Activated CD4-positive, alpha-beta T cell treated with anti-CD3 and anti-CD28 coated beads, Interleukin-2, amount 10 ng/mL, durations not matched to agents 7 days and 5 days (primary cell): ENCODE results near the gene CASK. TPM values are rescaled to one million over a fixed set of nuclear protein-coding genes. Genes with fewer than 3 reads are reported as not detected.
A peak's percentile ranks its signal among the peaks of the same experiment; 100 is the strongest.

ENCODE experiments used
- CTCF ChIA-PET: fragments of 350-600 bp; sonication (Branson Sonifier 250); formaldehyde crosslinking; loops from one replicate; lab custom pipeline; 2021; ENCODE audit warnings: antibody characterized with exemption; lab: Charles Lee
- POLR2A ChIA-PET: fragments of 350-600 bp; sonication (Branson Sonifier 250); formaldehyde crosslinking; loops from one replicate; lab custom pipeline; 2021; ENCODE audit warnings: antibody characterized with exemption; lab: Charles Lee
- DNase-seq: peaks from one replicate; pipeline ENCODE4 v3.0.0-alpha.2; 2020
- H3K27ac Mint-ChIP-seq: one replicate; pipeline ENCODE4 v1.8.0; 2021; ENCODE audit warnings: mild to moderate bottlenecking, moderate library complexity, mixed read lengths
- H3K27me3 Mint-ChIP-seq: one replicate; pipeline ENCODE4 v1.8.0; 2021; ENCODE audit warnings: mixed read lengths
- H3K36me3 Mint-ChIP-seq: one replicate; pipeline ENCODE4 v1.8.0; 2021; ENCODE audit warnings: low read depth, mixed read lengths
- H3K4me1 Mint-ChIP-seq: one replicate; pipeline ENCODE4 v1.8.0; 2021; ENCODE audit warnings: mixed read lengths
- H3K4me3 Mint-ChIP-seq: one replicate; pipeline ENCODE4 v1.8.0; 2021; ENCODE audit warnings: mild to moderate bottlenecking, moderate library complexity, mixed read lengths
- H3K9me3 Mint-ChIP-seq: one replicate; pipeline ENCODE4 v1.8.0; 2021; ENCODE audit warnings: mixed read lengths
- total RNA-seq, 2 experiments: library from RNA; stranded (reverse); gene quantifications; one replicate each; pipeline ENCODE4 v1.2.3, GENCODE V29; 2021

CASK gene
- total RNA-seq, 2 experiments from 2014 or later = 30.8 to 32.4 TPM

DNA sequence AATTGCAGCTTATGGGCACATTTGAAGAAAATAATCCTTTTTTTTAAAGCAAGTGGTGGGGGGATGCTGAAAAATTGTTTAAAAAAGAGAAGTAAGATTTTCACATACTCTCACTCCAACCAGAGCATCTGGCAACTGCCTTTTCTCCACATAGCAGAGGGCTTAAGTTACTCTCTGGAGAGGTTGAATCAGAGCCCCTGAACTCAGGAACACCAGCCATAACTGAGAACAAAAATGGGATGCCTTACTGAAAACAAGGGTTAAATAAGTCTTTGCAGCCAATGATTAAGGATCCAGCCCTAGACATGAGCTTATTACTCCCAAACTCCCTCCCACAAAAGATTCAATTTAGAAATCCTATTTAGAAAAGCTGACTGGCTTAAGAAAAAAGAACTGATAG is 27.5 kb downstream of the CASK start:
- H3K4me1 Mint-ChIP-seq = no peaks in the 10 kb centered on the region
- no peaks in the 10 kb centered on the region for H3K27me3 Mint-ChIP-seq
- no peak overlapping the region for H3K27ac Mint-ChIP-seq
- ChIA-PET POLR2A (no interaction called here), CTCF (interaction anchor here (1.2 kb wide), 1 partner anchor 23 kb away, joined by 3 read pairs; no protein-coding TSS in a partner anchor)
- H3K9me3 Mint-ChIP-seq = peaks cover 18% of the 10 kb centered on the region
- peaks cover 31% of the 10 kb centered on the region for H3K36me3 Mint-ChIP-seq
- DNase-seq = no peak
- no peak overlapping the region for H3K4me3 Mint-ChIP-seq

DNA sequence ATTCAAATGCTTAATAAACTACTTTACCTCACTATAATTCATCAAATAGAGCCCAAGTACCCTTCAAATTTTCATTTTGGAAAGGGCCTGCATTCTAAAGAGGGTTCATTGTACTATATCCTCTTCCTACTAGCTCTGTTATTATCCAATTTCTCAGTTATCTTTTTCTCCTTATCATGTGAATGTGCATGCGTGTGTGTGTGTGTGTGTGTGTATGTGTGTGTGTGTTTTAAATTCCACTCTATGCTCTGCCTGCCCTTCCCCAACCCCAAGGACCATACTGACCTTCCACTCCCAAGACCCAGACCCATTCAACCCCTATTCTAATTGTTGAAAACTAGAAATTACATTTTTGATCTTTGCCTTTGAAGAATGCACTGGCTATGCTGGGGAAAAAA is 33.3 kb downstream of the CASK start:
- CTCF ChIA-PET = interaction anchor here (0.6 kb wide), 1 partner anchor 9 kb away, joined by 4 read pairs; no protein-coding TSS in a partner anchor

DNA sequence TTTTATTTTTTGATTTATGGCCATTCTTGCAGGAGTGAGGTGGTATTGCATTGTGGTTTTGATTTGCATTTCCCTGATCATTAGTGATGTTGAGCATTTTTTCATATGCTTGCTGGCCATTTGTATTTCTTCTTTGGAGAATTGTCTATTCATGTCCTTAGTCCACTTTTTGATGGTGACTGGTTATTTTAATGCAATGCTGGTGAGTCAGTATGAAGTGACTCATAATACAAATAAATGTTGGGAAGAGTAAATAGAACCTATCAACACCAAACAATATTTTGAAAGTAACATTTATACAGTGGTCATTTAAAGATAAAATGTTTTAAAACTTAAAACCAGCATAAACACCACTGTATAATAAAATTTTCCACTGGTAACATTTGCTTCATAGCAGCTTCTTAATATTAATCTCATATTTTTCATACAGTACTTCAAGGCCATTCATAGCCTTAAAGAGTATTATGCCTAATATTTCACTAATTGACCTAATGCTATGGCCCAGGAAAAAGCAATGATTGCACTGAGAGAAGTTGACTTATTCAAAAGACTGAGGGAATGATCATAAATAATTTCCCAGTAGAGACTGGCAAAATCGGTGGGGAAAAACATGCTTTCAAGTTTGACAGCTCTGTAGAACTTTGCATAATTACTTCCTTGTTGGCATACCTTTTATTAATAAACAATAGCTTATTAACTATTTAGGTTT is 33.9 kb downstream of the CASK start:
- Mint-ChIP-seq H3K36me3 (peaks cover 28% of the 10 kb centered on the region), H3K9me3 (peaks cover 4% of the 10 kb centered on the region), H3K27ac (no peak overlapping the region), H3K4me1 (no peaks in the 10 kb centered on the region), H3K4me3 (no peak overlapping the region), H3K27me3 (no peaks in the 10 kb centered on the region)
- ChIA-PET CTCF (no interaction called here), POLR2A (no interaction called here)
- no peak for DNase-seq

More for the DNA sequence above, 33.3 kb downstream of the CASK start:
- no peak for DNase-seq
- H3K4me1 Mint-ChIP-seq = no peaks in the 10 kb centered on the region
- H3K36me3 Mint-ChIP-seq = peaks cover 32% of the 10 kb centered on the region
- no peak overlapping the region for H3K4me3 Mint-ChIP-seq
- no peak overlapping the region for H3K27ac Mint-ChIP-seq
- H3K27me3 Mint-ChIP-seq = no peaks in the 10 kb centered on the region
- H3K9me3 Mint-ChIP-seq = peaks cover 4% of the 10 kb centered on the region
- POLR2A ChIA-PET = no interaction called here

DNA sequence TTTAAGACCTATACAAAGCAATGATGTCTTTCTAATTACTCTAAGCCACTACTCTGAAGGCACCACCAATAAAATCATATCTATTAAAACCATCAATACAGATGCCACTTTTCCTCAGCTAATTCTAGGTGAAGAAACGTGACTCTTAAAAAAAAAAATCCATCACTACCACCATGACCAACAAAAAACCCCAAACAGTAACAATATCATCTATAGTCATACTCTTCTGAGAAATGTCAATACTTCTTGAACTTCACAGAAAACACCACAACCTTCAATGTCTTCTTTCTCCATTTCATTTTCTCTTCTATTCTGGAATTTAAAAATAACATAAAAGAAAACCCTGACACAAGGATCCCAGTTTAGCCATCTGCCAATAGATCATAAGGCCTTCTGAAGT is 35.7 kb downstream of the CASK start:
- DNase-seq = no peak
- POLR2A ChIA-PET = no interaction called here
- Mint-ChIP-seq H3K27me3 (no peaks in the 10 kb centered on the region), H3K9me3 (peaks cover under 1% of the 10 kb centered on the region), H3K27ac (no peak overlapping the region), H3K36me3 (peaks cover 19% of the 10 kb centered on the region), H3K4me1 (peaks cover 10% of the 10 kb centered on the region), H3K4me3 (no peak overlapping the region)
- CTCF ChIA-PET = no interaction called here

DNA sequence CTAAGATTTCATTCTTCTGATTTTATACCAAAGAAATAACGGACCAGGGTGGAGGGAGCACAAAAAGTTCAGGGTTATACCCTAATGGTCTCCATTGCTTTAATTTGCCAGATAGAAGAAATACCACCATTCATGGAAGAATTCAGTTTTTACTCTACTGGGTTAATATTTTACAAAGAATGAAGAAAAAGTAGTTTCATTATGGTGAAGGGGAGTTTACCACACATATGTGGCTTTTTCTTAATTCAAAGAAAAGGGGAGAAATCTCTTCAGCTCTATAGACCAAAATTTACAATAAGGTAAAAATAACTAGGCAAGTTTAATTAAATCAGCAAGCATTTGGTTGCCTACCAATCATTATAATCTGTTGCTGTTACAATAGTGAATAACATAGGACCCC is 37.6 kb downstream of the CASK start:
- no peak for DNase-seq
- H3K4me1 Mint-ChIP-seq = peaks cover 10% of the 10 kb centered on the region
- no peaks in the 10 kb centered on the region for H3K27me3 Mint-ChIP-seq

DNA sequence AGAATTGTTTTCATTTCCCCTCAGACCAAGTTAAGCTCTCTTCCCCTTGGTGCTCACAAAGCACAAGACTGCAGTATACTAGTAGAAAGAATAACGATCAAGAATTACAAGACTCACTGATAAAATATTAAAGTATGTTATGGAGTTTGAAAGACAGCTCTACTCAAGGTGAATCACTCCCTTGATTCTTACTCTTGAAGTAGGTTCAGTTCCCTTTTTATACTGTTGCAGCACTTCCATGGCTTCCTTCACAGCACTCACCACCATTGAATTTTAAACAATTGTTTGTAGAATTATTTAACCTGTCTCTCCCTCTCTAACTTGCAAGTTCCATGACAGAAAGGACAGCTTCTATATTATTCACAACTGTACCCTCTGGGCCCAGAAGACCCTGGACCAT is 42.2 kb downstream of the CASK start:
- H3K27me3 Mint-ChIP-seq = no peaks in the 10 kb centered on the region
- H3K9me3 Mint-ChIP-seq = no peaks in the 10 kb centered on the region
- DNase-seq = no peak
- no peak overlapping the region for H3K27ac Mint-ChIP-seq
- H3K4me3 Mint-ChIP-seq = no peak overlapping the region
- ChIA-PET CTCF (interaction anchor here (0.6 kb wide), 1 partner anchor 9 kb away, joined by 4 read pairs; no protein-coding TSS in a partner anchor), POLR2A (no interaction called here)
- H3K36me3 Mint-ChIP-seq = peaks cover 1% of the 10 kb centered on the region
- peaks cover 10% of the 10 kb centered on the region for H3K4me1 Mint-ChIP-seq

More for the DNA sequence above, 37.6 kb downstream of the CASK start:
- H3K4me3 Mint-ChIP-seq = no peak overlapping the region
- H3K9me3 Mint-ChIP-seq = no peaks in the 10 kb centered on the region
- CTCF ChIA-PET = interaction anchor here (0.7 kb wide), 1 partner anchor 170 kb away, joined by 3 read pairs; no protein-coding TSS in a partner anchor
- peaks cover 18% of the 10 kb centered on the region for H3K36me3 Mint-ChIP-seq
- H3K27ac Mint-ChIP-seq = no peak overlapping the region
- POLR2A ChIA-PET = no interaction called here

DNA sequence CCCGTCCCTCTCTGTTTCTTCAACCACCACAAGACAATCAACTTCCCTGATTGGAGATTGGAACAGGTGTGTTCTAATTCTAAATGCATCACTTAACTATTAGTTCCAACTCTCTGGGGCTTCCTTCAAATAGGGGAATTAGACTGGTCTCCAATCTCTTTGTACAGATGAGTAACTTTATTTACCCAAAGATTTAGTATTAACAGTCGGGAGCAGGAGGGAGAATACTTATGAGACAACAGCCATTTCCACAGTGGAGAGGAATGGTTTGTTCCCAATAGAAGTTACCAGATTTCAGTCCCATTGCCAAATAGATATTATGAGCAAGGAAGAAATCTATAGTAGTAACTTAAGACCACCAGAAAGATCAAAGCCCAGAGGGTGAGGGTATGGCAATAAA is 46.2 kb downstream of the CASK start:
- ChIA-PET CTCF (no interaction called here), POLR2A (no interaction called here)
- Mint-ChIP-seq H3K36me3 (peaks cover 4% of the 10 kb centered on the region), H3K9me3 (peaks cover 4% of the 10 kb centered on the region), H3K4me1 (peaks cover 3% of the 10 kb centered on the region), H3K27me3 (no peaks in the 10 kb centered on the region), H3K27ac (no peak overlapping the region), H3K4me3 (no peak overlapping the region)
- no peak for DNase-seq

DNA sequence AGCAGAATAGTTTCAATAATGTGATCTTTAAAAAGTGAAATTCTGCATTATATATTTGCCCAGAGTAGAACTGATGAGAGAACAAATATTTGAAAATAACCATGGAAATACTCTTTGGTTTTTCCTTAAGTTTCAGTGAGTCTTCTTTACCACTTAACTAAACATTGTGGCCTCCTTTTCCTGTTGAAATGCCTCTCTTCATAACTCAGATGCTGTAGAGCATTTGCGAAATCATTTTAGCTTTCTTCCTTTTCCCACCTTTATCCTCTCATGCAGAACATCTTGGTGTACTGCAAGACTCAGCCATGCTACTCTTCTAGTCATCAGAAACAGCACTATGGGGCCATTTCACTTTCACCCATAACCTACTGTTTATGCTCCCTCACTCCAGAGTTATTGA is 48.2 kb downstream of the CASK start:
- Mint-ChIP-seq H3K27ac (no peak overlapping the region), H3K9me3 (peaks cover 4% of the 10 kb centered on the region), H3K4me1 (peaks cover 3% of the 10 kb centered on the region), H3K27me3 (no peaks in the 10 kb centered on the region), H3K36me3 (peaks cover 4% of the 10 kb centered on the region), H3K4me3 (no peak overlapping the region)
- ChIA-PET POLR2A (no interaction called here), CTCF (interaction anchor here (1.5 kb wide), 1 partner anchor 9 kb away, joined by 7 read pairs; no protein-coding TSS in a partner anchor)
- DNase-seq = no peak

DNA sequence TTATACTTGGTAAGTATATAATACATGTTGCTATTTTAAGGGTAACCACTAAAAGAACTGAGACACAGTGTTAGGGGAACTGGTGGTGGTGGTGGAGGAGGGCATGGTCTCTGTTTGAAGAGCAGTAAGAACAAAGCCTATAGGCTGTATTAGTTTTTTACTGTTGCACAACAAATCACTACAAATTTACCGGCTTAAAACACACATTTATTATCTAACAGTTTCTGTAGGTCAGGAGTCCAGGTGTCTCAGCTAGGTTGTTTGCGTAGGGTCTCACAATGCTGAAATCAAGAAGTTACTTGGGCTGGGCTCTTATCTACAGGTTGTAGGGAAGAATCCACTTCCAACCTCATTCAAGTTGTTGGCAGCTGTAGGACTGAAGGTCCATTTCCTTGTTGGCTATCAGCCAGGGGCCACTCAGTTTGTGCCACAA is 52.6 kb downstream of the CASK start:
- Mint-ChIP-seq H3K4me3 (no peak overlapping the region), H3K36me3 (peaks cover 4% of the 10 kb centered on the region), H3K27me3 (no peaks in the 10 kb centered on the region), H3K27ac (no peak overlapping the region), H3K9me3 (peaks cover 4% of the 10 kb centered on the region), H3K4me1 (peaks cover 9% of the 10 kb centered on the region)
- CTCF ChIA-PET = no interaction called here
- POLR2A ChIA-PET = no interaction called here
- DNase-seq = no peak

DNA sequence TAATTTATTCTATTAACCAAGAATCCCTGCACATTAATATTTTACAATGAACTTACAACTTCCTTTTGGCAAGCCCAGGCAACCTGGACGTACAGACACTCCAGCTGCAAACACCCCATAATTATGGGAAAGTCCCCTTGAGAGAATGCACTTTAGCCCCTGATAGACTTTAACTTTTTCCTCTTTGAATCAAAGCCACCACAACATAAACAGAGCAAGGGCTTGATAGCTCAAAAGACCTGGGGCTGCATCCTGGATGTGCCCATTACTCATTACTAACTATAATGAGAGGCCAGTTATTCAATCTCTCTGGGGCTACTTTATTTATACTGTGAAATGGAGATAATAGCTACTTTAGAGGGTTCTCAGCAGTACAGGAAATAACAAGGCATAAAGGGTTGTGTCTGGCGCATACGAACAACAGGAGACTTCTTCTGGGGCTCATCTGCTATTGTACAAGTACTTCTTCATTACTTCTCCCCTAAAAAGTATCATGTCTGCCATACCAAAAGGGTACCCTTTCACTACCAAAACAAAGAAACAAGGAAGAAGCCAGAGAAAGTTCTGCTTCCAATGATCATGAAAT is 54.9 kb downstream of the CASK start:
- CTCF ChIA-PET = no interaction called here
- no peak overlapping the region for H3K4me3 Mint-ChIP-seq
- no peak for DNase-seq
- H3K36me3 Mint-ChIP-seq = no peaks in the 10 kb centered on the region
- POLR2A ChIA-PET = no interaction called here
- no peaks in the 10 kb centered on the region for H3K27me3 Mint-ChIP-seq
- H3K27ac Mint-ChIP-seq = peak overlapping the region; percentile 19
- no peaks in the 10 kb centered on the region for H3K9me3 Mint-ChIP-seq
- peaks cover 15% of the 10 kb centered on the region for H3K4me1 Mint-ChIP-seq

DNA sequence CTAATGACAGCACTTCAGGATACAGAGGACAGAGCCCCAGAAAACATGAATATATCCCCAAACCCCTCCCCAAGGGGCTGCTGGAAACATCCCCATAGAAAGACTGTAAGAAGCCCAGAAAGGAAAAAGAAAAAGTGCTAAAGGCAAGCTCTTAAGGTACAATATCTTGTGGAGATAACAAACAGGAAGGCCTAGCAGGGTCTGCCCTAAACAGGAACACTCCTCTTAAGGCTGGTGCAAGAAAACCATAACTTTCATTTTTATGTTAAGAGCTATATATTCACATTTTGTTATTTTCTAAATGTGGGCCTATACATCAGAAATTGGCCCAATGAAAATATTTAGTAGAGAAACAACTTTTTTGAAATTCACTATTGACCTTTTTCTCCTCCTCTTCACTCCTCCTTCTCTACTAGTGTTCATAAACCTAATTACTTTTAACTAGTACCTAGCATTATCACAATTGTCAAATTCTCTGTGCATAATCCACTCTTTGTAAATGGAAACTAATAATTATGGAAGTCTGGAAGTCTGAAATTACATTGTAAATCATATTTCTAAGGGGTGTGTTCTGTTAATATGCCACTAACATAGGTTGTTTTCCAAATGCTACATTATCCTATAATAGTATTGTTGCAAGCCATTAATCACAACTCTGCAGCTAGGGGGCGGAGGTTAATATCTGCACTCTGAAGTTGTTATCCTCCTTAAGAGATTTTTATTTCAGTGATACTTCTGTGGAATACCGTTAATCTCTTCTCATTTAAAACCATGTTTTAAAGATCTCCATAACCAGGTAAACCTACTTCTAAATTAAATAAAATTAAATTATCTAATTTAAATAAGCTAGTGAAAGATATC is 59.8 kb downstream of the CASK start:
- ChIA-PET CTCF (interaction anchor here (1.3 kb wide), 1 partner anchor 75 kb away, joined by 3 read pairs; no protein-coding TSS in a partner anchor), POLR2A (no interaction called here)
- Mint-ChIP-seq H3K4me3 (no peak overlapping the region), H3K27me3 (no peaks in the 10 kb centered on the region), H3K4me1 (peaks cover 22% of the 10 kb centered on the region), H3K36me3 (peaks cover 4% of the 10 kb centered on the region), H3K9me3 (no peaks in the 10 kb centered on the region), H3K27ac (peak overlapping the region; percentile 73)
- no peak for DNase-seq

DNA sequence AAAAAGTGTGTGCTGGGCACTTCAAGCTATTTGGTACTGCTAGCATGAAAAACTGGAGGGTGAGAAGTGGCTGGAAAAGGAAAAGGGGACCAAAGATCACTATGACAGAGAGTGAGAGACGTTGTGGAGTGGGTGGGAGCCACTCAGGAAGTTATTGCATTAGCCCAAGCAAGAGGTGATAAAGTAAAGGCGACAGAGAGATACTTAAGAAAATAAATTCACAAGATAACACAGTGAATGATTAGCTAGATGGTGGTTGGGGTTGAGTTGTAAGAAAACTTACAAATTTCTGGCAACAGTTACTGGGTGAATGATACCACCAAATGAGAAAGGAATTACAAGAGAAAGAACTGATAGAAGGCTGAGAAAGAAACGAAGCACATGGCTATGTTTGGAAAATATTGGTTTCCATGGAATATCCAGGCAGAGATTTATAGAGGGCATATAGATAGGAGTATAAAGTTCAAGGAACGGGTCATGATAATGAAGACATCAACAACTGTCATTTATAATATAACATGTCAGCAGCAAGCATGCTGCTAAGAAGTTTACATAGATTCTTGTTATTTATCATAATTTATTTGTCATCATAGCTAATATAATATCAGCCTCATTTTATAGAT is 60.7 kb downstream of the CASK start:
- H3K27ac Mint-ChIP-seq = peak overlapping the region; percentile 57
- no peaks in the 10 kb centered on the region for H3K27me3 Mint-ChIP-seq
- ChIA-PET POLR2A (no interaction called here), CTCF (interaction anchor here (0.6 to 1.3 kb wide), 2 partner anchors 76 to 1750 kb away, joined by 3 read pairs; no protein-coding TSS in a partner anchor)
- no peak for DNase-seq
- H3K4me1 Mint-ChIP-seq = peaks cover 22% of the 10 kb centered on the region
- H3K4me3 Mint-ChIP-seq = no peak overlapping the region
- no peaks in the 10 kb centered on the region for H3K9me3 Mint-ChIP-seq
- peaks cover 4% of the 10 kb centered on the region for H3K36me3 Mint-ChIP-seq
